ENCODE results near the gene ADAMTS17. TPM values are rescaled to one million over a fixed set of nuclear protein-coding genes. Genes with fewer than 3 reads are reported as not detected.

ADAMTS17 gene
- total RNA-seq, 1 experiment from 2014 or later: 1.6 TPM

DNA sequence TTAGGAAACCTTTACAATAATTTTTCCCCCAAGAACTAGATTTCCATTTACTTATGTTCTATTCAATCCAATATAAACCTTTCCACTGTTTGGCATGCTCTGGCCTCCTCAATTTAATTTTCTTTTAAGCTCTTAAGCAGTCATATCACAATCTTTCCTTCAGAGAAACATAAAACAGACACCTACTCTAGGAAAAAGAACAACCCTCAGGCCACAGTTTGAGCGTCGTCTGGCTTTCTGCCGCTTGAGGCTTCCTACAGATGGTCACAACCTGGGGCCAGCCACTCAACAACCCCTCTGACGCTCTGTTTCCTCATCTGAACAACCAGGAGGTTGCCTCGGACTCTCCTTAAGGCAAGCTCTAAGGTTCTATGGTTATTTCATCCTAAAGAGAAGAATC is 143.3 kb downstream of the ADAMTS17 start:
- Histone ChIP-seq H3K27me3 (ENCODE audit: control insufficient read depth, insufficient read depth, low read length) (no peaks in the 10 kb centered on the region), H3K4me1 (ENCODE audit: control insufficient read depth, insufficient read depth, low read length) (no peaks in the 10 kb centered on the region), H3K36me3 (ENCODE audit: control insufficient read depth, insufficient read depth, low read length) (no peaks in the 10 kb centered on the region), H3K4me3 (ENCODE audit: low read depth in 2 of 2, low read length in 2 of 2) (no peak overlapping the region), H3K27ac (ENCODE audit: low read length) (no peak overlapping the region), H3K9me3 (ENCODE audit: control insufficient read depth, insufficient read depth, low read depth, low read length) (no peaks in the 10 kb centered on the region)
- in situ Hi-C loops (cut with HindIII; ENCODE audit: low pct_unique_long_range_greater_than_20kb, low sequenced_read_pairs) (no loop called here), intact Hi-C loops (cut with micrococcal nuclease; ENCODE audit: unreplicated experiment) (no loop called here)
- ATAC-seq: no peak
- ChIA-PET CTCF (no interaction called here), POLR2A (no interaction called here)
- no TSS peak for BruUV-seq (replicated peaks)
- TF ChIP-seq POLR2AphosphoS5 (IDR thresholded peaks at IDR 0.05; ENCODE audit: low read depth, low read length): no peak
- TF ChIP-seq, protein P1, sequence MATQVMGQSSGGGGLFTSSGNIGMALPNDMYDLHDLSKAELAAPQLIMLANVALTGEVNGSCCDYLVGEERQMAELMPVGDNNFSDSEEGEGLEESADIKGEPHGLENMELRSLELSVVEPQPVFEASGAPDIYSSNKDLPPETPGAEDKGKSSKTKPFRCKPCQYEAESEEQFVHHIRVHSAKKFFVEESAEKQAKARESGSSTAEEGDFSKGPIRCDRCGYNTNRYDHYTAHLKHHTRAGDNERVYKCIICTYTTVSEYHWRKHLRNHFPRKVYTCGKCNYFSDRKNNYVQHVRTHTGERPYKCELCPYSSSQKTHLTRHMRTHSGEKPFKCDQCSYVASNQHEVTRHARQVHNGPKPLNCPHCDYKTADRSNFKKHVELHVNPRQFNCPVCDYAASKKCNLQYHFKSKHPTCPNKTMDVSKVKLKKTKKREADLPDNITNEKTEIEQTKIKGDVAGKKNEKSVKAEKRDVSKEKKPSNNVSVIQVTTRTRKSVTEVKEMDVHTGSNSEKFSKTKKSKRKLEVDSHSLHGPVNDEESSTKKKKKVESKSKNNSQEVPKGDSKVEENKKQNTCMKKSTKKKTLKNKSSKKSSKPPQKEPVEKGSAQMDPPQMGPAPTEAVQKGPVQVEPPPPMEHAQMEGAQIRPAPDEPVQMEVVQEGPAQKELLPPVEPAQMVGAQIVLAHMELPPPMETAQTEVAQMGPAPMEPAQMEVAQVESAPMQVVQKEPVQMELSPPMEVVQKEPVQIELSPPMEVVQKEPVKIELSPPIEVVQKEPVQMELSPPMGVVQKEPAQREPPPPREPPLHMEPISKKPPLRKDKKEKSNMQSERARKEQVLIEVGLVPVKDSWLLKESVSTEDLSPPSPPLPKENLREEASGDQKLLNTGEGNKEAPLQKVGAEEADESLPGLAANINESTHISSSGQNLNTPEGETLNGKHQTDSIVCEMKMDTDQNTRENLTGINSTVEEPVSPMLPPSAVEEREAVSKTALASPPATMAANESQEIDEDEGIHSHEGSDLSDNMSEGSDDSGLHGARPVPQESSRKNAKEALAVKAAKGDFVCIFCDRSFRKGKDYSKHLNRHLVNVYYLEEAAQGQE (IDR thresholded peaks at IDR 0.05; ENCODE audit: insufficient read depth in 1 of 2, low read depth in 2 of 2, low read length in 1 of 2): no peak
- DNase-seq (ENCODE audit: low read depth, low spot score): no peak

DNA sequence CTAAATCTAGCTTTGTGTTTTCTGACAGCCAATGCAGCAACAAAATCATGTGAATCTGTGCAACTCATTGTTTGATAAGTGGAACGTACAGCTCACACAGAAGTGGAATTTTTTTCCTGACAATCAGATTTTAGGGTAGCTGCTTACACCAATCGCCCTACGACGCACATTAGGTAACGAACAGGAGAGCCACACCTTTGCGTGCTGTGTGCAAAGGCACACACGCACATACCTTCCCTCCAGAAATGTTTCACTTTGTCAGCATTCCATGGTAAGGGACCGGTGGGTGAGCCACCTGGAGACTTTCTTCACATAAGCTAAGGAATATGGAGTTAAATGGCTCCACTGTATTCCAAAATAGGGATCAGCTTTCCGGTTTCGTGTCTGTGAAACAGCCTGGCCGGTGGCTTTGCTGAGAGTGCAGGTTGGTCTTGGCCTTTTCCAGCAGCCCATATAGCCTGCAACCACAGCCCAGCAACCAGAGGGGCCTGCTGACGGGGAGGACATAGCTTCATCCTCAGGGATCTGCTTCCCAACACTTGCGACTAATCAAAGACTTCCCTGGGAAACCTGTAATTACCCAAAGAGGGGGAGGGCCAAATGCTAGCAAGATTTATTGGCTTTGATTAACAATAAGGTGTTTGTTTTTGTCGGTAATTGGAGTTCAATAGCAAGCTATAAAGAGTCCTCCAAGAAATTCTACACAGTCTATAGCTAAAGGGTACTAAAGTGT is 145.3 kb downstream of the ADAMTS17 start:
- H3K4me3 ChIP-seq (ENCODE audit: low read depth in 2 of 2, low read length in 2 of 2): no peak overlapping the region
- TF ChIP-seq SIN3A (IDR thresholded peaks at IDR 0.05; ENCODE audit: borderline replicate concordance, insufficient read depth, low read depth, low read length) (no peak), TCF7L2 (IDR thresholded peaks at IDR 0.05; ENCODE audit: low read depth, low read length) (no peak)
- TF ChIP-seq, protein P1 (IDR thresholded peaks at IDR 0.05; ENCODE audit: insufficient read depth in 1 of 2, low read depth in 2 of 2, low read length in 1 of 2): no peak
- H3K9me3 ChIP-seq (ENCODE audit: control insufficient read depth, insufficient read depth, low read depth, low read length): no peaks in the 10 kb centered on the region
- in situ Hi-C loops (cut with HindIII; ENCODE audit: low pct_unique_long_range_greater_than_20kb, low sequenced_read_pairs): no loop called here
- H3K36me3 ChIP-seq (ENCODE audit: control insufficient read depth, insufficient read depth, low read length): no peaks in the 10 kb centered on the region
- no TSS peak for BruUV-seq (replicated peaks)
- intact Hi-C loops (cut with micrococcal nuclease; ENCODE audit: unreplicated experiment): no loop called here
- no peak overlapping the region for H3K27ac ChIP-seq (ENCODE audit: low read length)
- ChIA-PET CTCF (no interaction called here), POLR2A (no interaction called here)
- ATAC-seq: no peak
- H3K27me3 ChIP-seq (ENCODE audit: control insufficient read depth, insufficient read depth, low read length): no peaks in the 10 kb centered on the region
- H3K4me1 ChIP-seq (ENCODE audit: control insufficient read depth, insufficient read depth, low read length): no peaks in the 10 kb centered on the region
- no peak for DNase-seq (ENCODE audit: low read depth, low spot score)

DNA sequence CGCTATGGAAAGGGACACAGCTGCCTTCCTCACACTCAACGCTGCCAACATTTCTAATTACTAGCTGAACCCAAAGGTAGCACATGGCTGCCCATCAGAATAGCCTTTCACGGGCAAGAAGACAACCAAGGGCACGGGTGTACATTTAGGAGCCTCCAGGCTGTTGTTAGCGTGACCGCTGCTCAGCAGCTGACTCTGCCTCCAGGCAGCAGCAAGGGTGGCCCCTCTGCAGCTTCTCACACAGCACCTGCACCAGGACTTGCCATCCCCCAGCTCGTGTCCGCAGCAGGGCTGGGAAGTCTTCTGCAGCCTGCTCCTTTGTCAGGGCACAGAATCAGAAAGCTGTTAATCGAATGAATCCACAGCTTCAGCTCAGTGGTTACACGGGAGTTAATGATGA is 146.8 kb downstream of the ADAMTS17 start:
- Histone ChIP-seq H3K4me3 (ENCODE audit: low read depth in 2 of 2, low read length in 2 of 2) (no peak overlapping the region), H3K4me1 (ENCODE audit: control insufficient read depth, insufficient read depth, low read length) (no peaks in the 10 kb centered on the region), H3K9me3 (ENCODE audit: control insufficient read depth, insufficient read depth, low read depth, low read length) (no peaks in the 10 kb centered on the region), H3K36me3 (ENCODE audit: control insufficient read depth, insufficient read depth, low read length) (no peaks in the 10 kb centered on the region), H3K27ac (ENCODE audit: low read length) (no peak overlapping the region), H3K27me3 (ENCODE audit: control insufficient read depth, insufficient read depth, low read length) (no peaks in the 10 kb centered on the region)
- BruUV-seq (replicated peaks): no TSS peak
- ChIA-PET POLR2A (no interaction called here), CTCF (no interaction called here)
- DNase-seq (ENCODE audit: low read depth, low spot score) (no peak), ATAC-seq (no peak)
- TF ChIP-seq, protein P2, sequence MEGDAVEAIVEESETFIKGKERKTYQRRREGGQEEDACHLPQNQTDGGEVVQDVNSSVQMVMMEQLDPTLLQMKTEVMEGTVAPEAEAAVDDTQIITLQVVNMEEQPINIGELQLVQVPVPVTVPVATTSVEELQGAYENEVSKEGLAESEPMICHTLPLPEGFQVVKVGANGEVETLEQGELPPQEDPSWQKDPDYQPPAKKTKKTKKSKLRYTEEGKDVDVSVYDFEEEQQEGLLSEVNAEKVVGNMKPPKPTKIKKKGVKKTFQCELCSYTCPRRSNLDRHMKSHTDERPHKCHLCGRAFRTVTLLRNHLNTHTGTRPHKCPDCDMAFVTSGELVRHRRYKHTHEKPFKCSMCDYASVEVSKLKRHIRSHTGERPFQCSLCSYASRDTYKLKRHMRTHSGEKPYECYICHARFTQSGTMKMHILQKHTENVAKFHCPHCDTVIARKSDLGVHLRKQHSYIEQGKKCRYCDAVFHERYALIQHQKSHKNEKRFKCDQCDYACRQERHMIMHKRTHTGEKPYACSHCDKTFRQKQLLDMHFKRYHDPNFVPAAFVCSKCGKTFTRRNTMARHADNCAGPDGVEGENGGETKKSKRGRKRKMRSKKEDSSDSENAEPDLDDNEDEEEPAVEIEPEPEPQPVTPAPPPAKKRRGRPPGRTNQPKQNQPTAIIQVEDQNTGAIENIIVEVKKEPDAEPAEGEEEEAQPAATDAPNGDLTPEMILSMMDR (IDR thresholded peaks at IDR 0.05): no peak
- TF ChIP-seq TCF7L2 (IDR thresholded peaks at IDR 0.05; ENCODE audit: low read depth, low read length) (no peak), SIN3A (IDR thresholded peaks at IDR 0.05; ENCODE audit: borderline replicate concordance, insufficient read depth, low read depth, low read length) (no peak), POLR2AphosphoS5 (IDR thresholded peaks at IDR 0.05; ENCODE audit: low read depth, low read length) (no peak)
- TF ChIP-seq, protein P1 (IDR thresholded peaks at IDR 0.05; ENCODE audit: insufficient read depth in 1 of 2, low read depth in 2 of 2, low read length in 1 of 2): no peak
- in situ Hi-C loops (cut with HindIII; ENCODE audit: low pct_unique_long_range_greater_than_20kb, low sequenced_read_pairs) (no loop called here), intact Hi-C loops (cut with micrococcal nuclease; ENCODE audit: unreplicated experiment) (no loop called here)
